Right lobe of liver (tissue), 4 donors: ENCODE data around the gene IQUB.

Source experiments
- CTCF ChIP-seq, 4 donors: fragments of 200-600 bp in 3 of 4; fragments of 450-650 bp in 1 of 4; IDR thresholded peaks; one replicate each; pipeline versions ENCODE4 v1.5.1 to v1.8.0; 2016 to 2022; ENCODE audit warnings: antibody characterized with exemption in 4 of 4, mild to moderate bottlenecking in 2 of 4
- POLR2A ChIP-seq: fragments of 450-650 bp; IDR thresholded peaks from one replicate; pipeline ENCODE4 v1.6.1; 2017; ENCODE audit warnings: antibody characterized with exemption, mild to moderate bottlenecking
- donor health status: DM: no; HTN: no; CAD: no.
- donor health status: DM: no; HTN: no; CAD: no.
- donor health status: DM: no; HTN: yes; CAD: no.

GRCh38 chr7:123533929-123534382 is 439 bp downstream of the IQUB start:
- TF ChIP-seq CTCF (IDR thresholded peaks at IDR 0.05) = no peak
- no peak for TF ChIP-seq POLR2A
